ENCODE measurements around the gene GBX1. TPM values are rescaled to one million over a fixed set of nuclear protein-coding genes. Genes with fewer than 3 reads are reported as not detected.

Gene GBX1
- not detected for total RNA-seq
- long read RNA-seq, donor 1 = 0 reads
- long read RNA-seq, donor 2 = 0 reads

GRCh38 chr7:151167197-151167961 lies at the start of gene GBX1:
TSS of gene GBX1 (minus strand) at chr7:151167694. CDS start at chr7:151167548, 146 bp downstream.
- H3K9me3 ChIP-seq = no peaks in the 10 kb centered on the region
- H3K4me1 ChIP-seq (ENCODE audit: low read depth) = peaks cover 17% of the 10 kb centered on the region
- ATAC-seq (peak; percentile 54), DNase-seq (no peak)
- no peaks in the 10 kb centered on the region for H3K36me3 ChIP-seq (ENCODE audit: low read depth)
- no peak for TF ChIP-seq CTCF (IDR thresholded peaks at IDR 0.05)
- no peak within 1 kb of the TSS for H3K4me3 ChIP-seq
- intact Hi-C loops (cut with DNase I, micrococcal nuclease) = loop anchor here in 1 of 2 donors (5.0 kb wide), 1 partner anchor 40 kb away; no protein-coding TSS in a partner anchor

GRCh38 chr7:151215396-151215795 lies 47.9 kb upstream of the GBX1 start:
- peak; percentile 93 for ATAC-seq
- Histone ChIP-seq H3K9me3 (no peaks in the 10 kb centered on the region), H3K4me3 (no peak overlapping the region), H3K4me1 (ENCODE audit: low read depth) (peaks cover 3% of the 10 kb centered on the region), H3K36me3 (ENCODE audit: low read depth) (peaks cover 4% of the 10 kb centered on the region)
- intact Hi-C loops (cut with DNase I, micrococcal nuclease) = no loop called here
- peak in 2 of 3 donors; percentile 34 to 44 for DNase-seq
- no peak for TF ChIP-seq CTCF (IDR thresholded peaks at IDR 0.05)

GRCh38 chr7:151213826-151214225 lies 46.3 kb upstream of the GBX1 start:
- DNase-seq (no peak), ATAC-seq (no peak)
- peaks cover 4% of the 10 kb centered on the region for H3K36me3 ChIP-seq (ENCODE audit: low read depth)
- intact Hi-C loops (cut with DNase I, micrococcal nuclease) = no loop called here
- H3K4me1 ChIP-seq (ENCODE audit: low read depth) = peaks cover 3% of the 10 kb centered on the region
- TF ChIP-seq CTCF (IDR thresholded peaks at IDR 0.05) = no peak
- H3K9me3 ChIP-seq = no peaks in the 10 kb centered on the region
- no peak overlapping the region for H3K4me3 ChIP-seq

- Histone ChIP-seq H3K4me1 (ENCODE audit: low read depth) (peaks cover 3% of the 10 kb centered on the region), H3K36me3 (ENCODE audit: low read depth) (peaks cover 4% of the 10 kb centered on the region), H3K4me3 (no peak overlapping the region), H3K9me3 (no peaks in the 10 kb centered on the region)
- ATAC-seq (no peak), DNase-seq (no peak)
- intact Hi-C loops (cut with DNase I, micrococcal nuclease) = no loop called here
- TF ChIP-seq CTCF (IDR thresholded peaks at IDR 0.05) = no peak
These were observed 45.1 kb upstream of the GBX1 start for GRCh38 chr7:151212626-151213025.

GRCh38 chr7:151211155-151211772 lies 43.8 kb upstream of the GBX1 start:
- DNase-seq (peak in 1 of 3 donors; percentile 9), ATAC-seq (no peak)
- intact Hi-C loops (cut with DNase I, micrococcal nuclease) = no loop called here
- Histone ChIP-seq H3K4me1 (ENCODE audit: low read depth) (peaks cover 3% of the 10 kb centered on the region), H3K4me3 (no peak overlapping the region), H3K9me3 (no peaks in the 10 kb centered on the region), H3K36me3 (ENCODE audit: low read depth) (peaks cover 4% of the 10 kb centered on the region)
- no peak for TF ChIP-seq CTCF (IDR thresholded peaks at IDR 0.05)

Measured in mucosa of descending colon (tissue), 3 donors.